T47D (cell line): ENCODE measurements around the gene UTS2.

ENCODE experiments used
- DNase-seq, 2 experiments: peaks; one replicate each; pipeline versions ENCODE4 v3.0.0 to v3.0.0-alpha.2; 2011 to 2012; ENCODE audit warnings: low read depth in 1 of 2, low spot score in 1 of 2
- JUND ChIP-seq: IDR thresholded peaks from 2 replicates; pipeline ENCODE4 v1.6.1; 2012; ENCODE audit warnings: low read depth
- in situ Hi-C: cut with HindIII; loops from 2 replicates; pipeline ENCODE4 v1.10.0; 2016; ENCODE audit warnings: low sequenced_read_pairs, low pct_unique_long_range_greater_than_20kb

Gene UTS2

DNA sequence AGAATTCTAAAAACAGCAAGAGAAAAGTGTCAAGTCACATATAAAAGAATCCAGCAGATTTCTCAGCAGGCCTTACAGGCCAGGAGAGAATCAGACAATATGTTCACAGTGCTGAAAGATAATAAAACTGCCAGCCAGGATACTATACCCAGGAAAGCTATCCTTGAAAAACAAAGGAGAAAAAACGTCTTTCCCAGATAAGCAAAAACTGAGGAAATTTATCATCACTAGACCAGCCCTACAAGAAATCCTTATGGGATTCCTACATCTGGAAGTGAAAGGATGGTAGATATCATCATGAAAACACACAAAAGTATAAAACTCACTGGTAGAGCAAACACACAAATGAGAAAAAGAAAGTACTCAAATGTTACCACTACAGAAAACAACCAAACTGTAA, 25.2 kb upstream of the UTS2 start:
- in situ Hi-C loops: no loop called here
- no peak for DNase-seq
- TF ChIP-seq JUND: no peak

DNA sequence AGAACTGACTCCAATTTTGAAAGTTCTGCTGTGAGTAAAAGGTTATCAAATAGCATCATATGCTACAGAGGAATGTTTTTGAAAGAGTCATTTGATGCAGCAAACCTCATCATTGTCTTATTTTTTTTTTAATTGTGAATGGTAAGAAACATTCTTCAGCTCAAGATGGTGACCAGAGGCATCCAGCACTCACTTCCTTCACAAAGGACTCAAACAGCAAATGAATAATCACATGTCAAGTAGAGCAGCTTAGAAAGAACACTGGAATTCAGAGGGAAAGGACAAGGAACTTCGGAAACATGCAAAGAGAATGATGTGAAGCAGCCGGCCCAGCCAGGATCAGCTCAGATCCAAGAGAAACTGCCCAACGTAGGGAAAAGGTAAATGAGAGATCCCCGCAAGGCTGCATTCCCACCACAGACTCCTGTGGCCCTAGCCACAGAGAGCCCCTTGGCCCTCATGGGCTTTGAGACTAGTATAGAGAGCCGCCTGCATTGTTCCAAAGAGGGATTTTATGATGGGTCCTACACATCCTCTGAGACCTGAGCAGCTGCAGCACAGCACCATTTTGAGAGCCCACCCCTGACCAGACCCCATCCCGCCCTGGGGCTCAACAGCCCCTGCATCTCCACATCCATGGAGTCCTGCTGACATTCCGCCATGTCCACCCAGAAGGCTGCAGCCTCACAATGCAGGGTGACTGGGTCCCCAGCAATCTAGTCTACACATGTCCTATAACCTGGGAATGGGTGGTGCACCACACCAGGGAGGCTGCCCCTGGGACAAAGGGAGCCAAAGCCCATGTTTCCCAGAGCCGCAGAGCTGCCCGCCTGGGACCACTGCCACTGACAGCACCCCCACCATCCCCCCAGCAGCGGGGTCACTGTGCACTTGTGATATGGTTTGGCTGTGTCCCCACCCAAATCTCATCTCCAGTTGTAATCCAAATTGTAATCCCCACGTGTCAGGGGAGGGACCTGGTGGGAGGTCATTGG, 21.2 kb upstream of the UTS2 start:
- TF ChIP-seq JUND: no peak
- no peak for DNase-seq
- in situ Hi-C loops: no loop called here

DNA sequence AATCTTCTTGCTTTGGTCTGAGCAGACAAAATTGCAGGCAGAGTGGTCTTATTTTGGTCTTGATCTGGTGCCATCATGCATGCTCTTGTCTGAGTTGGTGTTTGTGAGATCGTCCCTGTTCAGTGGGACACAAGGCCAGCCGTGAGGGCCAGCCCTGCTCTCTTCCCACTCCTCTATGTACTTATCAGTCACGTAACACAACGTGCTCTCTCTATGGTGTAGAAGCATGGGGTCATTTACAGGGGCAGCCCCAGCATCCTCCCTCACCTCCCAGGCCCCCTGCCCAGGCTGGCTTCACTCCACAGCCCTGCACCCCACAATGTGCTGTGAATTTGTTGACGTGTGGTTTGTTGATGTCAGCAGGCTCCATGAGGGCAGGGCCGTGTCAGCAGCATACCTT, 18.3 kb upstream of the UTS2 start:
- in situ Hi-C loops: no loop called here
- DNase-seq: no peak
- no peak for TF ChIP-seq JUND

DNA sequence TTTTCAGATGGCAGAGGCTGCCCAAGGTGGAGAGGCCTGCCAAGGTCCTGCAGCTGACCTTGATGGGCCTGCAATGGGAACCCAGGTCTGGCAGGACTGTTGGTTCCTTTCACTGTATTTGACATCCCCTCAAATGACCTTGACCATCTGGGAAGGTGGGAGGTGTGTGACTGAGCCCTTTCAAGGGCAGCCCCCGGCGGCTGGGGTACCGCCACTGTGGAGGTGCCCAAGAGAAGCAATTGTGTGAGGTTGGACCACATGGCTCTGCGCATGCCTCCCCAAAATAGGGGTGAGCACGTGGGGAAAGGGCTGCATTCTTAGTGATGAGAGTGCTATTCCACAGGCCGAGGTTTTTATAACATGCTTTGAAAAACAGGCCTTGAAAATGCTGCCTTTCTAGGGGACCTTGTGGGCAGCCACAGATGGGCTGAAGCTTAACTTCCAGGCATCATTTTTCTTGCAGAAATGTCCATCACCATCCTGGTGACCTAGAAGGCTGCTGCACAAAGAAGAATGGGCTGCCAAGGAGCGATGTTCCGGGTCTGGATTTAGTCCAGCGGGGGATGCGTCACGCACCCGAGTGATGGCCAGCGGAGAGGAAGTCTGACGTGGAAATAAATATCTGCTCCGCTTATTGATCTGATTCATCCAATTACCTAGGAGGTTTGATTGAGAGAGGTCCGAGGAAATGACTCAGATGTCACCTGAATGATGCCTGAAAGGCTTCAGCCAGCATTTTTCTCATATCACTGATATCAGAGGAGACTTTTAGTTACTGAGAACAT, 16.5 kb upstream of the UTS2 start:
- no peak for TF ChIP-seq JUND
- DNase-seq: no peak
- in situ Hi-C loops: no loop called here

DNA sequence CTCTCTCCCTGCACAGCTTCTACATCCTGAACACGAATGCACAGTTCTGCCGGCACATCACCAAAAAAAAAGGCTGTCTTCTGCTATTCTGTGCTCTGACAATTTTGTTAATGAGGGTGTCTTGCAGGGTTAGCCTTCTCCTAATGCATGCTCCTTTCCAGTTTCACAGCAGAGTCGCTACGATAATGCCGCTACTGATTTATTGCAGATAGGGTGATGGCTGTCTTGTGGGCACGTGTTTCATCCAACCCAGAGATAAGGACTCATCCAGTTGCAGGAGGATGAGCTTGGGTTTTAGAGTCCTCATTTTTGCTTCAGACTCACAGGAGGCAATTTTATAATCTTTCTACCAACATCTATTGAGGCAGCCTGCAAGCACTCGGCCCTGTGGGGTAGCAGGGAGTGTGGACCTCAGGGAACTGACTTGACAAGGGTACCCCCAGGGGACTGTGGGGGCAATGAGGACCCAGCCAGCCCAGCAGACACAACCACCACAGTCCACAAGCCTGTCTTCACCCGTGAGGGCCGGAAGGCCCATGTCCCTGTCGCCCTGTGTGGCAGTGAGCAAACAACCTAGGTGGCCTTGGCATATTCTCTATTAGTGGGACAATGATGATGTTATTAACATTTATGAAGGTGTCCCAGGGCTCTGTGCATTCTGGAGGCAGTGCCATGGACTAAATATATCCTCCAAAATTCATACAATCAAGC, 15.4 kb upstream of the UTS2 start:
- TF ChIP-seq JUND: no peak
- in situ Hi-C loops: no loop called here
- DNase-seq: no peak

DNA sequence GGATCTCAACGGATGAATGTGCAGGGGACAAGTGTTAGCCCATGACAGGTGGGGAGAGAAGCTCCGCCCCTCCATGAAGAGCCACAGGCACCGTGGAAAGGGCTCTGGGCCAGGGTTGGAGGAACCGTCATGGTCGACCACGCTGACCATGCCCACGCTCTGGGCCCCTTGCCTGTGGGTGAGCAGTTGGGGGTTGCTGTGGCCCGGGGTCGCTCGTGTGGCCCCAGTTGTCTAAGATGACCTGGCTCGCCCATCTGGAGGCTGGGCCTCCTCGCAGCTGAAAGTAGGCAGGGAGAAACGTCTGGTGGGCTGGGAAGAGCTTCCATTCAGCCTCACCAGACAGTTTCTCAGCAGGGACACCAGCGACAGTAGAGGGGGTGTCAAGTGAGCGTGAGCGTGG, 13.1 kb upstream of the UTS2 start:
- in situ Hi-C loops: no loop called here
- DNase-seq: no peak
- no peak for TF ChIP-seq JUND

DNA sequence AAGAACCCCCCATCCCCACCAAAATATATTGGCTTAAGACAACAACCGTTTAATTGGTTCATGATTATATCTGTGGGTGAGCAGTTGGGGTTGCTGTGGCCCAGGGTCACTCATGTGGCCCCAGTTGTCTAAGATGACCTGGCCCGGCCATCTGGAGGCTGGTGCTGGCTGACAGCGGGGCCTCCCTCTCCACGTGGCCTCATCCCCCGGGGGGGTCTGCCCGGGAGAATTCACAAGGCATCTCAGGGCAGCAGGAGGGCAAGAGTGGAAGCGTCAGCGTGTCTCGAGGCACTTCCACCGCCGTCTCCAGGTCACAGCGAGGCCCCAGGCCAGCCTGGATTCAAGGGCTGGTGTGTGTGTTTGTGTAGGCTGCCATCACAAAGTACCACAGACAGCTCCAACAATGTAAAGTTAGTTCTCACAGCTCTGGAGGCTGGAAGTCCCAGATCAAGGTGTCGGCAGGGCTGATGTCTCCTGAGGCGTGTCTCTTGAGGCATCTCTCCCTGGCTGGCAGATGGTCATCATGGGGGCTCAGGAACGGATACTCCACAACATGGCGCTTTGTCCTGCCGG, 11.0 kb upstream of the UTS2 start:
- no peak for DNase-seq
- in situ Hi-C loops: no loop called here
- no peak for TF ChIP-seq JUND

DNA sequence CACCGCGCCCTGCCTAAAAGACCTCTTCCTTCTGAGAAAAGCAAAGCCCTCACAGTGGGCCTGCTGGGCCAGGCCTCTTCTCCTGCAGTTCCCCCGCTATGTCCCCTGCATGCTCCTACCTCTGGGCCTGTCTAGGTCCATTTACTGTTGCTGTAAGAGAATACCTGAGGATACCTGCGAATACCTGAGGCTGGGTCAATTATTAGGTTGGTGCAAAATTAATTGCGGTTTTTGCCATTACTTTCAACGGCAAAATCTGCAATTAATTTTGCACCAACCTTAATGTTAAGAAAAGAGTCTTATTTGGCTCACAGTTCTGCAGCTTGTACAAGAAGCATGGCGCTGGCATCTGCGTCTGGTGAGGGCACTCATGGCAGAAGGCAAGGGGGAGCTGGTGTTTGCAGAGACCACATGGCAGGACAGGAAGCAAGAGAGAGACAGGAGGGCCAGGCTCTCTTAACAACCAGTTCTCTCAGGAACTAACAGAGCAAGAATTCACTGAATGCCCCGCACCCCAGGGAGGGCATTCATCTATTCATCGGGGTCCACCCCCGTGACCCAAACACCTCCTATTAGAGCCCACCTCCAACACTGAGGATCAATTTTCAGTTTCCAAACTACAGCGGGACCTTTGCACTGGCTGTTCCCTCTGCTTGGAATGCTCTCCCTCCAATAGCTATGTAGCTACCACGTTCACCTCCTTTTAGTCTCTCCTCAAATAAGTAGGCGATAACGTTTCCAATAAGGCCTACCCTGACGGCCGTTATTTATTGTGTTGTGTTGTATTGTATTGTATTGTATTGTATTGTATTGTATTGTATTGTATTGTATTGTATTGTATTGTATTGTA, 9.6 kb upstream of the UTS2 start:
- DNase-seq: no peak
- TF ChIP-seq JUND: no peak

DNA sequence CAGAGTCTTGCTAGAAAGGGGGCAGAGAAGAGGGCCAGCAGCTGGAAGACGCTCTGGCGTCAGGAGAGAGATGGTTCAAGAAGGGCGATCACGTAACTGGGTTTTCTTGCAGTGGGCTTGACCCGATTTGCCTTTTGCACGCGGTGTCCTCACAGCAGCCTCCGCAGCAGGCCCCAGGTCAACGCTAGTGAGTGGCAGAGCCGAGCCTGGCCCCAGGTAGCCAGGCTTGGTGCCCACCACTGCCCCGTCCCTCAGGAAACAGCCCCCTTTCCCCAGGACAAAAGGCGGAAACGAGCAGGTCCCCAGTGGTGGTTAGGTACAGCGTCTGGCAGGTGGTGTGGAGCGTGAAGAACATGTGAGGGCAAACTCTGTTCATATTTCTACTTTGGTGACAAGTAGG, 8.6 kb upstream of the UTS2 start:
- in situ Hi-C loops: no loop called here
- no peak for DNase-seq
- TF ChIP-seq JUND: no peak

More for the DNA sequence above, 9.6 kb upstream of the UTS2 start:
- in situ Hi-C loops: no loop called here

DNA sequence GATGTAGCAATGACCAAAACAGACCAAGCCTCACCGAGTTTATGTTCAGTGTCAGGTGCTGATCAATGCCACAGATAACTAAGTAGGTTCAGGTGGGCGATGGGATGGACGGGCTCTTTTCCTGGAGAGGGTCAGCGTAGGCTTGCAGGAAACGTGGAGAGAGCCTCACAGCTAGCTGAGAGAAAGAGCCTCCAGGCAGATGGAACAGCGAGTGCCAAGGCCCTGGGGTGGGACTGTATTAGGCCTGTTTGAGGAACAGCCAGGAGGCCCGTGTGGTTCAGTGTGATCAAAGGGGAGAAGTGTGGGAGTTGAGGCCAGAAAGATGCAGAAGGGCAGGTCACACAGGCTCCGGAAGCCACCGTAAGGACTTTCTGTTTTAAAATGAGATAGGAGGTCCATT, 7.3 kb upstream of the UTS2 start:
- in situ Hi-C loops: no loop called here
- TF ChIP-seq JUND: no peak
- no peak for DNase-seq

DNA sequence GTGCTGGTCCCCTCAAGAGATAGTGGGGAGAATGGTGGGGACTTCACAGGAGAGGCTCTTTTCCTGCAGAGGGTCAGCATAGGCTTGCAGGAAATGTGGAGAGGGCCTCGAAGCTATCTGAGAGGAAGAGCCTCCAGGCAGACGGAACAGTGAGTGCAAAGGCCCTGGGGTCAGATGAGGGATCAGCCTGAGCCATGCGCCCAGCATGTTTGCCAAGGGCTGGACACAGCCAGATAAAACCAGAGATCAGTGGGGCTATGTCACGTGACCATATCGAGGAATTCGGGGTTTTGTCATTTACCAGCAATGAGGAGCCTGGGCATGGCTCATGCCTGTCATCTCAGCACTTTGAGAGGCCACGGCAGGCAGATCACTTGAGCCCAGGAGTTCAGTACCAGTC, 6.5 kb upstream of the UTS2 start:
- DNase-seq: no peak
- no peak for TF ChIP-seq JUND
- in situ Hi-C loops: no loop called here

DNA sequence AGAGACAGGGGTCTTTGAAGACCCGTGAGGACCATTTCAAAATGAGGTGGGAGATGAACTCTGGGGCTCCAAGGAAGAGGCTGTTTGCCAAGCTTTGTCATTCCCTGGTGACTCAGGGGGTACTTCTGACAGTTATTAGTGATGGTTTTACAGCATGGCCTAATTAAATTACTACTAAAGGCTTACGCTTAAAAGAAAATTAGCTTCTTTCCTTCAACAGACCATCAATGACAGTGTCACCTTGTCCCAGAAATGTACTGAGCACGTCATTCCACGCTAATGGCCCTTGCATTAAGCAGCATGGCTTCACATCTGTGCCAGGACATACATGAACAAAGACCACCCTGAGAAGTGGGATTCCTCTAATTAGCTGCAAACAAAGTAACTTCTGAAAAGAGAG, 5.1 kb upstream of the UTS2 start:
- DNase-seq: no peak
- in situ Hi-C loops: no loop called here
- no peak for TF ChIP-seq JUND
